ENCODE results near the gene TMEM263. TPM values are rescaled to one million over a fixed set of nuclear protein-coding genes. Genes with fewer than 3 reads are reported as not detected.

TMEM263 gene
- total and polyA plus RNA-seq, 5 donors = 25.1 to 69.9 (median 58.0) TPM

GRCh38 chr12:107012736-107013425 lies 57.2 kb downstream of the TMEM263 start:
- Histone ChIP-seq H3K9me3 (ENCODE audit: control insufficient read depth, low read length) (no peaks in the 10 kb centered on the region), H3K4me3 (ENCODE audit: low read length) (no peak overlapping the region), H3K4me1 (ENCODE audit: control insufficient read depth, insufficient read depth, low read length) (no peaks in the 10 kb centered on the region), H3K27me3 (ENCODE audit: control insufficient read depth, insufficient read depth) (no peaks in the 10 kb centered on the region), H3K27ac (ENCODE audit: low read length) (no peak overlapping the region)
- 99% methylated on average over 1 of the region's 1 CpG for WGBS
- intact Hi-C loops (cut with DNase I) = no loop called here
- DNase-seq = no peak
- ATAC-seq = no peak

DNA sequence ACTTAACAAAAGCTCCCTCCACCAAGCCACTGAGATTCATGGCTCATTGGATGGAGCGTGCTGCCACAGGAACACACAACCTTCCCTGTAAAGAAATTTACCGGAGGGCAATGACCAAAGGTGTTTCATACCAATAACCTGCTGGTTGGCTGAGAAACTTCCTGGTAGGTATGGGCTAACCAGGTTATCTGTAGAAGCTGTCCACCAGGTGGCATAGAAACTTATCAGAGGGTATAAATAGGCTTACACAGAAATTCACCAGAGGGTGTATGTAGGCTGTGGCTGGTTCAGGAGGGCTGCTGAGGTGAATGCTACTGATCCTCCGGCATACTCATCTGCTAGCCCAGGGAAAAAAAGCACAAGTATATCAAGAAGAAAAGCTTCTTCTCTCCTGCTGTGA lies 58.3 kb downstream of the TMEM263 start:
- Histone ChIP-seq H3K4me1 (ENCODE audit: control insufficient read depth, insufficient read depth, low read length) (no peaks in the 10 kb centered on the region), H3K9me3 (ENCODE audit: control insufficient read depth, low read length) (no peaks in the 10 kb centered on the region), H3K27me3 (ENCODE audit: control insufficient read depth, insufficient read depth) (no peaks in the 10 kb centered on the region), H3K27ac (ENCODE audit: low read length) (no peak overlapping the region), H3K4me3 (ENCODE audit: low read length) (no peak overlapping the region)
- no peak for DNase-seq
- intact Hi-C loops (cut with DNase I) = no loop called here
- WGBS = 83% methylated on average over 3 of the region's 3 CpGs
- no peak for ATAC-seq

DNA sequence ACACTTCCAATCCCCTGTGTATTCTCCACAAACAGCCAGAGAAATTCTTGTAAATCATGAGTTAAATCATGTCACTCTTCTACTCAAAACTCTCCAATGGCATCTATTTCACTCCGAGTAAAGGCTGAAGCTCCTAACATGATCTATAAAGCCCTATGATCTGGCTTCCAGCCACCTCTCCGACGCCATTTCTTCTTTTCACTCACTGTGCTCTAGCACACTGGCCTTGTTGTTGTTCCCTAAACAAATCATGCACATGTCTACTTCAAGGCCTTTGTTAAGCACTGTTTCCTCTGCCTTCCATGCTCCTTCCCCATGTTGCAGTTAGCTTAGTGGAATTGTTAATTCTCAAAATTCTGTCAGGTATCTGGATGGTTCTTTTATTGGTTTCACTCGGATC lies 61.3 kb downstream of the TMEM263 start:
- Histone ChIP-seq H3K4me3 (ENCODE audit: low read length) (no peak overlapping the region), H3K27me3 (ENCODE audit: control insufficient read depth, insufficient read depth) (no peaks in the 10 kb centered on the region), H3K4me1 (ENCODE audit: control insufficient read depth, insufficient read depth, low read length) (no peaks in the 10 kb centered on the region), H3K27ac (ENCODE audit: low read length) (no peak overlapping the region), H3K9me3 (ENCODE audit: control insufficient read depth, low read length) (no peaks in the 10 kb centered on the region)
- ATAC-seq = no peak
- intact Hi-C loops (cut with DNase I) = no loop called here
- 87% methylated on average over 4 of the region's 4 CpGs for WGBS
- no peak for DNase-seq

- no peak for DNase-seq
- no peak overlapping the region for H3K27ac ChIP-seq (ENCODE audit: low read length)
- no peak for ATAC-seq
- no peak overlapping the region for H3K4me3 ChIP-seq (ENCODE audit: low read length)
- no peaks in the 10 kb centered on the region for H3K27me3 ChIP-seq (ENCODE audit: control insufficient read depth, insufficient read depth)
- H3K4me1 ChIP-seq (ENCODE audit: control insufficient read depth, insufficient read depth, low read length) = no peaks in the 10 kb centered on the region
- no peaks in the 10 kb centered on the region for H3K9me3 ChIP-seq (ENCODE audit: control insufficient read depth, low read length)
- 89% methylated on average over 2 of the region's 2 CpGs for WGBS
- intact Hi-C loops (cut with DNase I) = no loop called here
Measured at GRCh38 chr12:107019546-107019945, 63.8 kb downstream of the TMEM263 start.

Other genes with a start within 250 kb of the TMEM263 start
- gene RIC8B, start 181.2 kb upstream of the TMEM263 start, total RNA-seq = 10 to 100 TPM; 16.5 to 24.2 (median 21.8) TPM
- 9.0 TPM for gene RIC8B, start 181.2 kb upstream of the TMEM263 start, polyA plus RNA-seq
- gene MTERF2, start 31.2 kb downstream of the TMEM263 start, total RNA-seq = 10 to 100 TPM; 29.5 to 45.1 (median 38.8) TPM
- gene MTERF2, start 31.2 kb downstream of the TMEM263 start, polyA plus RNA-seq = 35.7 TPM
- gene CRY1, start 137.6 kb downstream of the TMEM263 start, total RNA-seq = 10 to 100 TPM; 12.2 to 26.8 (median 16.3) TPM
- 6.9 TPM for gene CRY1, start 137.6 kb downstream of the TMEM263 start, polyA plus RNA-seq

Data from right cardiac atrium (tissue), 5 donors.